ENCODE data around the gene IRF1.

The IRF1 gene

GRCh38 chr5:132460846-132461568, 29.6 kb downstream of the IRF1 start:
- DNase-seq (ENCODE audit: low read depth), result no peak

- DNase-seq (ENCODE audit: low read depth), result no peak
Observed at GRCh38 chr5:132459983-132460838, 30.4 kb downstream of the IRF1 start.

GRCh38 chr5:132459031-132459982, 31.3 kb downstream of the IRF1 start:
- no peak for DNase-seq (ENCODE audit: low read depth)

GRCh38 chr5:132458651-132459030, 31.9 kb downstream of the IRF1 start:
- DNase-seq (ENCODE audit: low read depth), result no peak

GRCh38 chr5:132458226-132458560, 32.4 kb downstream of the IRF1 start:
- no peak for DNase-seq (ENCODE audit: low read depth)

GRCh38 chr5:132457371-132458225, 33.0 kb downstream of the IRF1 start:
- no peak for DNase-seq (ENCODE audit: low read depth)

GRCh38 chr5:132456987-132457361, 33.6 kb downstream of the IRF1 start:
- DNase-seq (ENCODE audit: low read depth), result no peak

- no peak for DNase-seq (ENCODE audit: low read depth)
Observed at GRCh38 chr5:132456296-132456986, 34.1 kb downstream of the IRF1 start.

- no peak for DNase-seq (ENCODE audit: low read depth)
Observed at GRCh38 chr5:132455614-132456115, 34.9 kb downstream of the IRF1 start.

GRCh38 chr5:132454361-132454760, 36.2 kb downstream of the IRF1 start:
- DNase-seq (ENCODE audit: low read depth), result no peak

- DNase-seq (ENCODE audit: low read depth), result no peak
Observed at GRCh38 chr5:132451387-132451786, 39.2 kb downstream of the IRF1 start.

GRCh38 chr5:132449060-132449459, 41.5 kb downstream of the IRF1 start:
- no peak for DNase-seq (ENCODE audit: low read depth)

GRCh38 chr5:132447196-132447595, 43.4 kb downstream of the IRF1 start:
- DNase-seq (ENCODE audit: low read depth), result no peak

- DNase-seq (ENCODE audit: low read depth), result no peak
Observed at GRCh38 chr5:132446621-132447020, 44.0 kb downstream of the IRF1 start.

- DNase-seq (ENCODE audit: low read depth), result no peak
Observed at GRCh38 chr5:132445930-132446329, 44.6 kb downstream of the IRF1 start.

- no peak for DNase-seq (ENCODE audit: low read depth)
Observed at GRCh38 chr5:132445640-132445923, 45.0 kb downstream of the IRF1 start.

GRCh38 chr5:132444841-132445639, 45.5 kb downstream of the IRF1 start:
- DNase-seq (ENCODE audit: low read depth), result no peak

- no peak for DNase-seq (ENCODE audit: low read depth)
Observed at GRCh38 chr5:132444061-132444460, 46.5 kb downstream of the IRF1 start.

GRCh38 chr5:132439521-132440089, 51.0 kb downstream of the IRF1 start:
- DNase-seq (ENCODE audit: low read depth), result no peak

GRCh38 chr5:132438917-132439316, 51.7 kb downstream of the IRF1 start:
- DNase-seq (ENCODE audit: low read depth), result no peak

All from stimulated activated CD8-positive, alpha-beta memory T cell treated with anti-CD3 and anti-CD28 coated beads, Interleukin-15, amount 100 ng/mL, for 24 hours (primary cell).